Left colon (tissue), 2 donors: ENCODE results near the gene TMEM127. TPM values are rescaled to one million over a fixed set of nuclear protein-coding genes. Genes with fewer than 3 reads are reported as not detected.
"Not testable (repeated sequence)": the region's sequence is repeated elsewhere in the genome, so short reads cannot be mapped to it uniquely, and the experiment has no call there.

Experiments
- ATAC-seq: fragments of 200-7000 bp; cut with Tn5 transposase; one replicate; pipeline ENCODE4 v1.9.1; 2020; ENCODE audit warnings: mild to moderate bottlenecking, moderate library complexity
- DNase-seq, 2 donors: peaks; one replicate each; pipeline ENCODE4 v3.0.0-alpha.2; 2020
- intact Hi-C, 2 donors: fragments of 100-400 bp; cut with DNase I in 1 of 2; cut with micrococcal nuclease in 1 of 2; formaldehyde crosslinking; loops; one replicate each; pipeline versions ENCODE4 v1.11.2 to v1.14.0; 2022; cut with DNase I, micrococcal nuclease
- total RNA-seq, 2 donors: library from RNA; stranded (reverse); fragmentation: NEBNext Ultra II Directional; extraction: Animal tissue kit (Norgen Biotek cat#: 25700); gene quantifications; one replicate each; pipeline ENCODE4 v1.2.1, GENCODE V29; 2021
- donor health status: DM: no; HTN: no; CAD: no.
- donor health status: DM: yes; HTN: yes; CAD: no.

TMEM127 gene
- total RNA-seq, 2 donors from 2014 or later, result 86.2 to 111 TPM

DNA sequence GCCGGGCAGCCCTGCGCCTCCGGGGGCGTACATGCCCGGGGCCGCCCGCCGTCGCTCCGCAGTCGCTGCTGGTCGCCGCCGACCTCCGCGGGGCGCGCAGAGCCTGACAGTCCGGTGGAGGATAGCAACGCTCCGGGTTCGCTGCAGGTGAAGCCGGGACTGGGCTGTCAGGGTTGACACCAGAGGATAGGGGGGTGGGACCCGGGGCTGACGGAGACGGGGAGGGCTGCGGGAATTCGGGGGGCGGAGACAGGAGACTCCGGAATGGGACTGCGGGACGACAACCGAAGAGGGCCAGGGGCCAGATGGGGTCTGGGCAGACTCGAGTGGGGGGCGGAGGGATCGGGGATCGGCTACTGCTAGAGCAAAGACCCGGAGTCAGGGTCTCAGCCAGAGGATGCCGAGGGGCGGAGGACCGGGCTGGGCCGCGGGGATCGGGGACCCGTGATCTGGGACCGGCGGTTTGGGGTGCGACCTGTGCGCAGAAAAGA lies 403 bp downstream of the TMEM127 start:
- intact Hi-C loops, result no loop called here
- ATAC-seq, result peak; percentile 12
- peak in 1 of 2 donors; percentile 72 for DNase-seq

DNA sequence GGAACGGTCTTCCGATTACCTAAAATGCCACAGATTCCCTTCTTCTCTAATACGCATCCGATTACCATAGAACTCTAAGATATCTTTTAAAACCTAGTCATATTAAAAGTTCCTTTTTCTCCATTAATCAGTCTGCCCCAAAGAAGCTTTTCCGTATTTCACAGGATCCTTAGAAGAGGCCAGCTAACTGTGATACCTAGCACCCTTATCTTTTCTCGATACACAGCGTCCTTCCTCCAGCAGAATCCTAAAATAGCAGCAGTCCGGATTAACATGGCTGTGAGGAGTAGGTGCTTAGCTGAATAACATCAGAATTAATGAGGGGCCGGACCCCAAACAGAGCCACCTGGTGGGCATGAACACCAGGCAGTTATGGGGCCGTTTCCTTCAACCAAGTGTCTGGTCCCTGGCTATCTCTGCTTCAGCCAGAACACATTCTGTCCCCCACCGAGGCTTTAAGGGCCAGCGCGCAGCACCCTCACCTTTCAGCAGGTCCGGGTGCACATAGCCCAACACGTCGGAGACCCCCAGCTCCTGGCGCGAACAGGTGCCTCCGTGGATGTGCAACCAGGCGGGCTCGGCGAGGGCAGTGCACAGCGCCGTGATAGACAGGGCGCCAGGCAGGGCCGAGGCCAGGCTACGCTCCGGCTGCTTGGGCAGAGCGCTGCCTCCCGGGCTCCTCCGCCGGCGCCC lies 995 bp downstream of the TMEM127 start:
- intact Hi-C loops, result no loop called here
- DNase-seq, result peak in 1 of 2 donors; percentile 46
- ATAC-seq, result no peak

DNA sequence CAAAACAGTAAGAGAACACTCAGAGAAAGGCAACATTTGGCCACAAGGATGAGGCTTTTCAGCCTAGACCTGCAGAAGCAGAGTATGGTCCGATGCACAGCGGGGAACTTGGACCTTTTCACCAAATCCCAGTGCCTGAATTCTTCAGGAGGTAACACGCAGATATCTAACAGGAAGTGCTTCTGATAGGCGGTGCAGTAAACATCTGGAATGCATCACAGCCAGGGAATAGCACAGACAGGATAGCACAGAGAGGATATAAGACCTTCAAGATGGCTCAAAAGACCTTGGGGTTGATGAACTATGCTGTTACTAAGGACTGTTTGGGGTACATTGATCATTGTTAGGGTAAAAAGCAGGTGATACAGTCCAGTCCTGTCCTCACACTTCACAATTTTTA lies 1.7 kb downstream of the TMEM127 start:
- intact Hi-C loops, result no loop called here
- ATAC-seq, result no peak

DNA sequence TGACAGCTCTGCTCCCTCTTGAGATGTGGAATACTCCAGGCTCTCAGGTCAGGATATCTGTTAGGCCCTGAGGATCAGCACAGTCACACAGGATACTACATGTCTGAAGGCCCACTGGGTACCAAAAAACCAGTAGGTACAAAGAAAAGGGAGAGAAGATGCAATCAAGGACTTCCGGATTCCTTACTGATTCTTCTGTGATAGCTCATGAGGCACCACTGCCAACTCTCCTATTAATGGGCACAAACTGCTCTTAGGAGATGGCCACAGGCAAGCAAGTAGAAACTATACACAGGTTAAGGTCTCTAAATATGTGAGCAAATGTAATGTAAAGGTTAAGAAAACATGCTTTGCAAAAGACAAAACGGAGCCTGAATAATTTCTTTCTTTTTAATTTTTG lies 3.5 kb downstream of the TMEM127 start:
- intact Hi-C loops, result no loop called here

More for the DNA sequence above, 1.7 kb downstream of the TMEM127 start:
- no peak for DNase-seq

DNA sequence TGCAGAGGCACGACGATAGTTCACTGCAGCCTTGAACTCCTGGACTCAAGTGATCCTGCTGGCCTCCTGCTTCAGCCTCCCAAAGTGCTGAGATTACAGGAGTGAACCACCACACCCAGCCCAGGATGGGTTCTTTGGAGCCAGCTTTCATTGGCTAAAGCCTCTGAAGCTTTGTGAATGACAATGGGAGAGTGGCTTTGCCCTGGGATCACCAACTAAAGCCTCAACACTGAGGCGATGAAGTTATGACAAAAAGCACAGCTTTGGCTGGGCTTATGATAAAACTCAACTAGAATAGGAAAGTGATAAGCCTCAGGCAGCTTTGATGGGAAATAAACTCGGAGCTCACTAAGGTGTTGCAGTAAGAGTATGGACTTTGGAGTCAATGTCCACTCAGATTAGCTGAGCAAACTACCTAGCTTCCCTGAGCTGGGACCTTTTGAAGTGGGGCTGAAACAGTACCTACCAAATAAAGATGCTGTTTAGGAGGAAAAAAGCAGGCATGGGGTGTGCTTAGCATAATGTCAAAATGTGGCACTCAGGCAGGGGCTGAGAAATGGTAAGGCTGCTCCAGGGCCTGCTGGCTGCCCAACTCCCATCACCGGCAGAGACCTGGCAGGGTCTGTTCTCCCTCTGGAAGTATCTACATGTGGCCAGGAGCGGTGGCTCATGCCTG lies 4.3 kb downstream of the TMEM127 start:
- intact Hi-C loops, result no loop called here
- DNase-seq (no peak), ATAC-seq (peak; percentile 12)

More for the DNA sequence above, 3.5 kb downstream of the TMEM127 start:
- no peak for ATAC-seq
- no peak for DNase-seq

- DNase-seq (peak; percentile 64 to 85), ATAC-seq (peak; percentile 72)
- intact Hi-C loops, result no loop called here
These were observed 5.2 kb downstream of the TMEM127 start for GRCh38 chr2:96260387-96261260.

DNA sequence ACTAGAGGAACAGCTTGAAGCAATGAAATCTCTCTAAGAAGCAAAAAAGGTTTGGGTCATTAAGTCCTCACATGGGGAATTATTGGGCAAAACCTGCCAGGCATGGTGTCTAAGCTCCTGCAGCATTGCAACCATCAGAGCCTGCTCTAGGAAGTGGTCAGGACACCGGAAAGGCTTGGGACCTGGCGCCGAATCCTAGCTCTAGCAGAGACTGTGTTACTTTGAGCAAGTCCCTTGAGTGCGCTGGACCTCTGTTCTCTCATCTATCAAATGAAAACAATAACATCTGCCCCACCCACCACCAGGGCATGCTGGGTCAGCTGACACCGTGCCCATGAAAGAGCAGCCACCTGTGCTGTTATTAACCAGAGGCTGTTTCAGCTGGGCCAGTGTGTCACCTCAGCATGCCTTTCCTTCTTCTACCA lies 6.3 kb downstream of the TMEM127 start:
- ATAC-seq (peak; percentile 76), DNase-seq (peak; percentile 74 to 85)
- intact Hi-C loops, result no loop called here

DNA sequence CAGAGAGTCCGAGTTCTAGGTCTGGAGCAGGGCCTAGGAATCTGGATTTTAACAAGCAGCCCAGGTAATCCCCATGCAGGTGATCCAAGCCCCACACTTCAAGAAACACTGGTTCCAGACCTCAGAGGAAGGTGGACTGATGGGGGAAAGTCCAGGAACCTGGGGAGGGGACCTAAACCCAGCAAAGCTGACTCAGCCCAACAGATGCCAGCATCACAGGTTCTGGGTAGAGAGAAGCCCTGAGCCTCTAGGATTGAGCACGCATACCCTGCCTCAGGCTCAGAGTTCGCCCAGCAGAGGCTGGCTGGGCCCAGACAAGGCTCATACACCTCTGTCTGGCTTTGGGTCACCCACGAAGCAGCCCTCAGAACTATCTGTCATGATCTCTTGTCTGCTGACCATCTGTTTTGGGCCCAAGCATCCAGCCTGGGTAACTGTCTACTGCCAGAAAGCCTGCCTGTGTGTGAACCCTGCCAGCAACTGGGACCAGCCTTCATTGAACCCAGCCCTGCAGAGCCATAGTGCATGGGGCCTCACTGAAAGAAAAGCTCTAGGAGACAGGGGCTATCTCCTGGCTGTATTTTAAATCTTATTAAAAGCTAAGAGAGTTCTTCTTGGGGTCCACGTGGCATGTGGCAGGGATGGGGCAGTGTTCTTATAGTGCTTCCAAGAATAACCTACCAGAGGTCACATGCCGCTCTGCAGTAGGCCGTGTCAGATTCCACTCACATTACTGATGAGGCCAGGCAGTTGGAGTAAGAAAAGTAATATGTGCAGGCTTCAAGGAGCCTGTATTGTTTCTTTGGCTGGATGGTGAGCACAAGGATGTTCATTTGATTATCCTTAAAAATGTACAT lies 7.4 kb downstream of the TMEM127 start:
- no peak for DNase-seq

GRCh38 chr2:96257744-96258143 lies 8.1 kb downstream of the TMEM127 start:
- ATAC-seq, intact Hi-C loops, DNase-seq: not testable (repeated sequence)

More for the DNA sequence above, 7.4 kb downstream of the TMEM127 start:
- intact Hi-C loops, result no loop called here
- no peak for ATAC-seq

DNA sequence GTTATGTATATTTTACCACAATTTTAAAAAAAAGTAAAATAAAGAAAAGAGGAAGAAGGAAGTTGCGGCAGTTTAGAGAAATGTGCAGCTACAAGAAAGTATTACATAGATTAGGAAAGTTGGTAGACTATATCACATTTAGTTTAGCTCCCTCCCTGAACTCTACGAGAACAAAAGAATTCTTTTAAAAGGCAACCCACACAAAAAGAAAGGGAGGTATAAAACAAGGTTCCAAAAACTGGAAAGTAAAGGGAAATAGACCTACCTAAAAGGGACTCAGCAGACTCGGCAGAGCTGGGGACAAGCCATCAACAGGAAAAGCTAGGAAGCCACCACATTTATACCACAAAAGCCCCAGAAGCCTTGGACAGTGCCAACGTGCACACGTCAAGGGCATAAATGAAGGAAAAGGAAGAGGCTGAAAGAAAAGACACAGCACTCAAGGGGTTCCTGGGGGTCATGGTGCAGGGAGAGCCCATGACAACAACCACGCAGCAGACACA lies 9.1 kb downstream of the TMEM127 start:
- ATAC-seq (no peak), DNase-seq (no peak)
- intact Hi-C loops, result no loop called here

DNA sequence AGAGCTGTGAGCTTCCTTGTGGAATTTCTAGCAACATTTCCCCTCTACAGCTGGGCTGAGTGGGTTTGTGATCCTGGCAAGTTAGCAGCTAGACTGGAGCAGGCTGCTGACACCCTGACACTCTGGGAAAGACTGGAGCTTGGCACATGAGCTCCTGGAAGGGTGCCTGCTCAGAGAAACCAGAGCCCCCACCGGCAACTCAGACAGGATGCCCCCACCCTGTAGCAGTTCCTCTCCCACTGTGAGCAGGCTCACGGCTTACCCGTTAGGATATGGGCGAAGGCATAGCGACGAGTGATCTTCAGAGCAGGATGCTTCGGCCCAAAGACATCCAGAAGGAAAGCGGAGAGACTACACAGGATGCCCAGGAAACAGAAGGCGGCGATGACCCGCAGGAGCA lies 11.2 kb downstream of the TMEM127 start:
- no peak for DNase-seq

GRCh38 chr2:96253006-96253405 lies 12.8 kb downstream of the TMEM127 start:
- no peak for DNase-seq
- intact Hi-C loops, result no loop called here

More for the DNA sequence above, 11.2 kb downstream of the TMEM127 start:
- no peak for ATAC-seq
- intact Hi-C loops, result no loop called here

GRCh38 chr2:96252526-96252925 lies 13.3 kb downstream of the TMEM127 start:
- ATAC-seq (no peak), DNase-seq (no peak)
- intact Hi-C loops, result no loop called here

More at GRCh38 chr2:96253006-96253405, 12.8 kb downstream of the TMEM127 start:
- ATAC-seq, result peak; percentile 59

DNA sequence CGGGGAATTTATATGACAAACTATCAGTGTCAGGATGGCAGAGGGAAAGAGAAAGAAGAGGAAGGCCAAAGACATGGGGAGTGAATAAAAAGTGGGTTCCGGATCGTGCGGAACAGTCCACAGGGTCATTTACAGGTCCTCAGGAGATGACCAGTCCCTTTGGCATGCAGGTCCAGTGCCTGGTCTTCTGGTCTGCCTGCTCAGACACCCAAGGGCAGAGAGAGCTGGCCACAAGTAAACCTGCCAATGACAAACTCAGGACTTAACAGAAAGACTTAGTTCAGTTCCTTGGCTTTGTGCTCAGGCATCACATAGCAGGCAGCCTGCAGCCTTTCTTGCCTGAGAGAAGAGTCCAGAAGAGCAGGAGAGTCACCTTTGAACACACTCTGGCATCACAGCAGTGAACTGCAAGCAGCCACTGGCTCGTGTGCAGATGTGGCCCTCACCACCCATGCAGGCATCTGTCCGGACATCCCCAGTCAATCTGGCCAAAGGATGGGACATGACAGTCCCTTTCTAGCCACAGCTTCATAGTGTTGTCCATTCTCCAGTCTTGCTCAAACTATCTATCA lies 14.0 kb downstream of the TMEM127 start:
- intact Hi-C loops, result no loop called here
- ATAC-seq, result peak; percentile 12
- DNase-seq, result no peak

DNA sequence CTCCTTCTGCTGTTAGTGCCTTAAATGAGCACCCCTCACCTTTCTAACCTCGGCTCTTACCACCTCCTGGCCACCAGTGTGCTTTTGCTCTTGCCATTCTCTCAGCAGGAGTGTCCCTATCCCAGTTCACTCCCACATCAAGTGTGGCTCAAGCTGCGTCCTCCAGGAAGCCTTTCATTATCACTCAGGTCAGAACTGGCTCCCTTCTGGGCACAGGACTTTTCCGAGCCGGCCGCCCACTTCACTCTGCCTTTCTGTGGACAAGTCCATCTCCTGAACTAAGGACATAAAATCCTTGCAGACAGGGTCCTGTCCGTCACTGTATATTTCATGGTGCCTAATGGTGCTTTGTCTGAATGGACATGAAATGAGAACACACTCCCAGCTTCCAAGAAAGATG lies 15.6 kb downstream of the TMEM127 start:
- intact Hi-C loops, result no loop called here
- no peak for DNase-seq
- ATAC-seq, result no peak

DNA sequence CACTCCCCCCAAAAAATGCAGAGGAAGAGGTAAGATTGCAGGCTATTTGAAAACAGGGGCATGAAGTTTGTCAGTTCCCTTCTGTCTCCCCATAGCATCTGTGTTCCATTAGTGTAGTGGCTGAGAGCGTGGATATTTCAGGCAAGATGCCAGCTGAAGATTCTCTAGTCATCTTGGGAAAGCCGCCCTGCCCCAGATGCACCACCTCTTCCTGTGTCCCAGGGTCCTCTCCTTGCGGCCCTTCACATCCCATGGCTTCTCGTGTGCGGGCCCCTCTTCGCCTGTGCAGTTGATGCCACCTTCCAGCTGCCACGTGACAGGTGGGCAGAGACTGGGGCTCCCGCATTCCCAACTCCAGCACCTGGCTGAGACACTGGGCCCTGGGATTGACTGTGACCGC lies 16.1 kb downstream of the TMEM127 start:
- no peak for ATAC-seq
- intact Hi-C loops, result no loop called here
- DNase-seq, result no peak

DNA sequence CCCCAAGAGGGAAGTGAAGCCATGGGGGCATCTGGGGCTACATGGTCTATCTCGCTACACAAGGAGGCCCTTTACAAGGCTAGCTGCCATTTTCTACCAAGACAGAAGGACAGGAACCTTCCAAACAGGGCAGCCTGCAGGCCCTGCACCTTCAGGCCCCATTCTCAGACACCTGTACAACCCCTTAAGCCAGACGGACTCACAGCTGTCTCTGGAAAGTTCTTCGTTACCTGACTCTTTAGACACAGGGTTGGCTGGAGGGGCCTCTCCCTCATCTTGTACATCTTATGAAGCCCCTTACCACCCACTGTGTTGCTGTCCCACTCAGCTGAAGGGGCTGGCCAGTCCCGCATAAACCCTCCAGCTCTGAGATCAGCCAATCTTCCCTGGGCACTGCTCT lies 17.2 kb downstream of the TMEM127 start:
- no peak for DNase-seq
- ATAC-seq, result no peak
- intact Hi-C loops, result no loop called here

GRCh38 chr2:96247896-96248295 lies 17.9 kb downstream of the TMEM127 start:
- DNase-seq, result no peak
- no peak for ATAC-seq
- intact Hi-C loops, result no loop called here
